DOHH2 (cell line): ENCODE results near the gene CLDN2.

ENCODE experiments used
- EZH2phosphoT487 ChIP-seq: fragments of 200-600 bp; sonication (generic); IDR thresholded peaks from 2 replicates; pipeline ENCODE4 v1.6.1; 2017; ENCODE audit warnings: borderline replicate concordance, mild to moderate bottlenecking, antibody characterized with exemption, low read length, moderate library complexity, mixed read lengths
- TF ChIP-seq, protein P1 (sequence below): fragments of 200-600 bp; sonication (generic); IDR thresholded peaks from one replicate; pipeline ENCODE4 v1.5.1; 2014; ENCODE audit warnings: antibody characterized with exemption, mild to moderate bottlenecking, low read depth, low read length; ENCODE audit not compliant: poor library complexity, severe bottlenecking

DNA sequence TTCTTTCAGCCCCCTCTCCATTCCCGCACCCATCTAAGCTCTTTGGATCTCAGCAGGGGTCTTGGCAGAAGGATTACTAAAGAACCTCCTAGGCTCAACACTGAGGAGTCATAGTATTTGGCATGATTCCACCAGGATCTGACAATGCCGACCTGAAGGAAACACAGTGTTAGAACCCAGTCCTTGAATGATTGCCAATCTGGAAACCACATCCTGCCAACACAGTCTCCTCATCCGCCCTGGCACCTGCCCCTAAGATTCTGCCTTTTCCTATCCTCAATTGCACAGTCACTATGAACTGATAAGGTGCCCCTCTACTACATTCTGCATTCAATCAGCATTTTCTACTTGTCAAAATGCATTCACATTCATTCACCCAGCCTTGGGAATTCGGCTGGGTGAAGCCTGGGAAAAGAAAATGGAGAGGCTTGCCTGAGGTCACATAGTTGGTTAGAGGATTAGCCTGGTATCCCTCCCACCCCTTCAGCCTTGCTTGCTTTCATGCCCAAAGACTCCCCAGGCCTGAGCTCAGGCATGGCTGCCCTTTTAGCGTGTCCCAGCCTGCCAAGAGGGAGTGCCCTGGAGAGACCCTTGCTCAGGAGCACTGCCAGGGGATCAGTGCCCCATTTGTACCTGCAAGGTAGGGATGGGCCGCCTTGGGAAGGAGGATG is 2.2 kb upstream of the CLDN2 start:
- TF ChIP-seq, protein P1, sequence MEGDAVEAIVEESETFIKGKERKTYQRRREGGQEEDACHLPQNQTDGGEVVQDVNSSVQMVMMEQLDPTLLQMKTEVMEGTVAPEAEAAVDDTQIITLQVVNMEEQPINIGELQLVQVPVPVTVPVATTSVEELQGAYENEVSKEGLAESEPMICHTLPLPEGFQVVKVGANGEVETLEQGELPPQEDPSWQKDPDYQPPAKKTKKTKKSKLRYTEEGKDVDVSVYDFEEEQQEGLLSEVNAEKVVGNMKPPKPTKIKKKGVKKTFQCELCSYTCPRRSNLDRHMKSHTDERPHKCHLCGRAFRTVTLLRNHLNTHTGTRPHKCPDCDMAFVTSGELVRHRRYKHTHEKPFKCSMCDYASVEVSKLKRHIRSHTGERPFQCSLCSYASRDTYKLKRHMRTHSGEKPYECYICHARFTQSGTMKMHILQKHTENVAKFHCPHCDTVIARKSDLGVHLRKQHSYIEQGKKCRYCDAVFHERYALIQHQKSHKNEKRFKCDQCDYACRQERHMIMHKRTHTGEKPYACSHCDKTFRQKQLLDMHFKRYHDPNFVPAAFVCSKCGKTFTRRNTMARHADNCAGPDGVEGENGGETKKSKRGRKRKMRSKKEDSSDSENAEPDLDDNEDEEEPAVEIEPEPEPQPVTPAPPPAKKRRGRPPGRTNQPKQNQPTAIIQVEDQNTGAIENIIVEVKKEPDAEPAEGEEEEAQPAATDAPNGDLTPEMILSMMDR: no peak
- TF ChIP-seq EZH2phosphoT487: no peak
